IPS DF 4.7 (cell line): ENCODE measurements around the gene TTC34.
"Not testable (repeated sequence)": the region's sequence is repeated elsewhere in the genome, so short reads cannot be mapped to it uniquely, and the experiment has no call there.

ENCODE experiments used
- DNase-seq: peaks from one replicate; pipeline ENCODE4 v3.0.0-alpha.2; 2013; ENCODE audit warnings: low spot score; ENCODE audit errors: extremely low read depth

The TTC34 gene

DNA sequence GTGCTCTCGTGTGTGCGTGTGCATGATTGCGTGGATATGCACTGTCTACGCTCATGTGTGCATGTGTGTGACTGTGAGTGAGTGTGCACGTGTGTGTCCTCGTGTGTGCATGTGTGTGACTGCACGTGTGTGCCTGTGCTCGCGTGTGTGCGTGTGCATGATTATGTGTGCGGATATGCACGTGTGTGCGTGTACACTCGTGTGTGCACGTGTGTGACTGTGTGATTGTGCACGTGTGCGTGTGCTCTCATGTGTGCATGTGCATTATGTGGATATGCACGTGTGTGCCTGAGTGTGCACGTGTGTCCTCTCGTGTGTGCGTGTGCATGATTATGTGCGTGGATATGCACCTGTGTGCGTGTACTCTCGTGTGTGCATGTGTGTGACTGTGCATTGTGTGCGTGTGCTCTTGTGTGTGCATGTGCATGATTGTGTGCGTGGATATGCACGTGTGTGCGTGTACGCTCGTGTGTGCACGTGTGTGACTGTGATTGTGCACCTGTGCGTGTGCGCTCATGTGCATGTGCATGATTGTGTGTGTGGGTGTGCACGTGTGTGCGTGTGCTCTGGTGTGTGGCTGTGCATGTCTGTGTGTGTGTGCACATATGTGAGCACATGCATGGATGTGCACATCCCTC lies 170.9 kb downstream of the TTC34 start:
- no peak for DNase-seq

DNA sequence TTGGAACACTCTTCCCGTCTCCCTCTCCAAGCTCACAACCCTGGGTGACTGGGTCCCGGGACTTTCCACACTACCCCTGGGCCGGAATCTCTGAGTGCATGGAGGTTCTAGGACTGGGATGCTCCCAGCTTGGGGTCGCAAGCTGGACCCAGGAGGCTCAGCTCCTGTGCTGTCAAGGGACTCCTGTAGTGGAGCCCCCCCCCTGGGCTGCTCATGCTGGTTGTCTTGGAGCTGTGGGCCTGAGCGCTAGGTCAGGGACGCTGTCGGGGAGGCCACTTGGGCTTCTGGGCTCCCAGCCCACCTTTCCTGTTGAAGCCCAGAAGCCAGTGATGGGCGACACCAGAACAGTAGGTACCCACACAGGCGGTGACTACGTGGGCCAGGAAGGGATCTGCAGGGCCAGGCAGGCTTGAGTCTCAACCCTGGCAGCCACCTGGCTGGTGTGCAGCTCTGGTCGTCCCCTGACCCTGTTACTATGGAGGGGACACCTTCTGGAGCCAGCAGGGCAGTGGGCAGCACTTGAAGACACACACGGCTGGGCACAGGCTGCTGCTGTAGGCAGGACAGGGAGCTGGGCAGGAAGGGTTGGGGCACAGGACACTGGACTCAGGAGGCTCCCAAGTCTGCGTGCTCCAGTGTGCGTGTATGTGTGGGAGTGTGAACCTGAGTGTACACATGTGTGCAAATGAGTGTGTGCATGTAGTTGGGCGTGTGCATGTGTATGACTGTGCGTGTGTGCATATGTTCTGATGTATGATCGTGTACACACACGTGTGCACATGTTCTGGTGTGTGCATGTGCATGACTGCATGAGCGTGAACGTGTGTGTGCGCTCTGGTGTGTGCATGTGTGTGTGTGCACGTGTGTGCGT lies 171.6 kb downstream of the TTC34 start:
- no peak for DNase-seq

DNA sequence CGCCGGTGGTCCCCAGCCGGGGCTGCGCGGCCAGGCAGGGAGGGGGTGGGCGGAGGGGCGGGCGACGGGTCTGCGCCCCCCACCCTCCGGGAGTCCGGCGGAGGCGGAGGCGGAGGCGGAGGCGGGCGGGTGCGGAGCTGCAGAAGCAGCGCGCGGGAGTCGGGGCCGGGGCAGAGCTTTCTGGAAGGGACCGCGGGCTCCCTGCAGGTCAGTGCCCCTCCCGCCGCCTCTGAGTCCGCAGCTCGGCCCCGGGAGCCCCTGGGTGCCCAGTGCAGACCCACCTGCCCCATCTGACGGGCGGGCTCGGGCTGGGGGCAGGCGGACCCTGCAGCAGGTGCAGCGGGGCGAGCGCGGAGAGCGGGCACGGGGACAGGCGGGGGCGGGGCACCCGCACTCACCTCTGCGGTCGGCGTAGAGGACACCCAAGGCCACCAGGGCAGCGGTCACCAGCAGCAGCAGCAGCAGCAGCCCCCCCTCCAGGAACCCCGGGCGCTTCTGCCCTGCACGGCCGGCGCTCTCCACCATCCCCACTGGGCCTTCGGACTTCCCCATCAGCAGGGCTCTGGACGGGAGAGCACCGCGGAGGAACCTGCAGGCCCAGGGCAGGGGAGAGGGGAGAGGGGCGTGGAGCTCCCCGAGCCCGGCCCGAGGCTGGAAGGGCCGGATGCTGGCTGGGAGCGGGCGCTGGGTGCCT lies 172.4 kb downstream of the TTC34 start:
- DNase-seq: no peak

DNA sequence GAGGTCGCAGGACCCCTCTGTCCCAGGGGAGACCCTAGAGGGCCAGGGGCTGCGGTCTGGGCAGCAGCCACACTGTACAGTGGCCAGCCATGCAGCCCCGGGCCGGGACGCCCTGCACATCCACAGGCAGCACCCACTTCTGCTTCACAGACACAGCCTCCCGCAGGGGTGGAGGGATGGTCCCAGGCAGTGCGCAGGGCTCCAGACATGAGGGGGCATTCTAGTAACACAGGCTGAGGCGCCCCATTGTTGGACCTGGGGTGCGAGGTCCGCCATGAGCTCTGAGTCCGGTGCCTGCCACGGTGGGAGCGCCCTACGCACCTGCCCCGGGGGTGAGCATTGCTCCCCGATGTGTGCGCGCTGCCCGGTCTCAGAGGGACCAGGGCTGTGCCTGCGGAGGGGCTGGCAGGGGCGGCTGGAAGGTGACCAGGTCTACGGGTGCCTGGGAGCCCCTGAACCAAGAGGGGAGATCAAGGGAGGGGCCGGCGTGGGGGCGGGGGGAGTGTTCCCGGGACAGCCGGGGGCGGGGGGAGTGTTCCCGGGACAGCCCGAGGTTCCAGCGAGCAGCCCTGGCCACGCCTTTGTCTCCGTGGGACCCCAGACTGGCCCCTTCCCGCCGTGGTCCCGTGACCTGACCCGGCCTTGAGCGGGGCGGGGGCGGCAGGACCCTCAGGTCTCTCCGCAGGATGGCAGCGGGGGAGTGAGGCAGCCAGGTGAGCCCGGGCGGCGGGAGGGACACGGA lies 173.1 kb downstream of the TTC34 start:
- DNase-seq: no peak

DNA sequence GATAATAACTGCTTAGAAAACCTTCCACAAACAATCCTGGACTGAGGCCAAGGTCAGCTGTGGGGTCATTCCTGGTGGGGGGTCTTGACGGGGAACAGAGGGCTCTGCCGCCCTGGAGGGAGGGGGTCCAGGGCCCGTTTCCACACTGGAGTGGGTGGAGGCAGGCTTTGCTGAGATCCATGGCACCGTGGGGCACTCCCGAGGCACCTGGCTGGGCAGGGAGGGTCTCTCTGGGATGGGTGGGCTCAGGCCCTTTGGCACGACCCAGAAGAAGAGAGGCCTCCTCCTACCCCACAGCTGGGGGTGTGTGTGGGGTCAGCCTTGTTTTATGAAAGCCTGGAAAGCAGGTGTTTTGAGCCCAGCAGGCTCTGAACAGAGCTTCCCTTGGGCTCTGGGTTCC lies 173.7 kb downstream of the TTC34 start:
- DNase-seq: no peak

DNA sequence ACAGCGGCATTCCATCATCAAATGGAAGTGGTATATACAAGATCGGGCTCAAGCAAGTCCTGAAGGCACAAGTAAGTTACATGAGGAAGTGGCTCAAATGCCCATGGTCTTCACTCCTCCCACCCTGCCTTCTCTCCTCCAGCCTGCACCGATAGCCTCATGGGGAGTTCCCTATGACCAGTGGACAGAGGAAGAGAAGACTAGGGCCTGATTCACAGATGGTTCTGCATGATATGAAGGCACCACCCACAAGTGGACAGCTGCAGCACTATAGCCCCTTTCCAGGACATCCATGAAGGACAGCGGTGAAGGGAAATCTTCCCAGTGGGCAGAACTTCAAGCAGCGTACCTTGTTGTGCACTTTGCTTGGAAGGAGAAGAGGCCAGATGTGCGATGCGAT lies 175.7 kb downstream of the TTC34 start:
- DNase-seq: not testable (repeated sequence)

DNA sequence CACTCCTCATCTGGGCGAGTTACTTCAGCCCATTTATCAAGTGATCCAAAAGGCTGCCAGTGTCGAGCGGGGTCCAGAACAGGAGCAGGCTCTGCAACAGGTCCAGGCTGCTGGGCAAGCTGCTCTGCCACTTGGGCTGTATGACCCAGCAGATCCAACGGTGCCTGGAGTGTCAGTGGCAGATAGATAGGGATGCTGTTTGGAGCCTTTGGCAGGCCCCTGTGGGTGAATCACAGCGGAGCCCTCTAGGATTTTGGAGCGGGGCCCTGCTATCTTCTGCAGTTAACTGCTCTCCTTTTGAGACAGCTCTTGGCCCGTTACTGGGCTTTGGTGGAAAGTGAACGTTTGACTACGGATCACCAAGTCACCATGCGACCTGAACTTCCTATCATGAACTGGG lies 176.2 kb downstream of the TTC34 start:
- DNase-seq: no peak

DNA sequence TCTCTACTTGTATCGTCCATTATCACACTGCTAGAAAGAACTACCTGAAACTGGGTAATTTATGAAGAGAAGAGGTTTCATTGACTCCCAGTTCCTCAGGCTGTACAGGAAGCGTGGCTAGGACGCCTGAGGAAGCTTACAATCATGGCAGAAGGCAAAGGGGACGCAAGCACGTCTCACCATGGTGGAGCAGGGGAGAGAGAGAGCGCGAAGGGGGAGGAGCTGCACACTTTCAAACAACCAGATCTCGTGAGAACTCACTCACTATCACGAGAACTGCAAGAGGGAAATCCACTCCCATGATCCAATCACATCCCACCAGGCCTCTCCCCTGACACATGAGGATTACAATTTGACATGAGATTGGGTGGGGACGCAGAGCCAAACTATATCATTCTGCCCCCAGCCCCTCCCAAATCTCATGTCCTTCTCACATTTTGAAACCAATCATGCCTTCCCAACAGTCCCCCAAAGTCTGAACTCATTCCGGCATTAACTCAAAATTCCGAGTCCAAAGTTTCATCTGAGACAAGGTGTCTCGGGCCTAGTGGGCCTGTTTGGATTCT lies 176.7 kb downstream of the TTC34 start:
- DNase-seq: no peak

DNA sequence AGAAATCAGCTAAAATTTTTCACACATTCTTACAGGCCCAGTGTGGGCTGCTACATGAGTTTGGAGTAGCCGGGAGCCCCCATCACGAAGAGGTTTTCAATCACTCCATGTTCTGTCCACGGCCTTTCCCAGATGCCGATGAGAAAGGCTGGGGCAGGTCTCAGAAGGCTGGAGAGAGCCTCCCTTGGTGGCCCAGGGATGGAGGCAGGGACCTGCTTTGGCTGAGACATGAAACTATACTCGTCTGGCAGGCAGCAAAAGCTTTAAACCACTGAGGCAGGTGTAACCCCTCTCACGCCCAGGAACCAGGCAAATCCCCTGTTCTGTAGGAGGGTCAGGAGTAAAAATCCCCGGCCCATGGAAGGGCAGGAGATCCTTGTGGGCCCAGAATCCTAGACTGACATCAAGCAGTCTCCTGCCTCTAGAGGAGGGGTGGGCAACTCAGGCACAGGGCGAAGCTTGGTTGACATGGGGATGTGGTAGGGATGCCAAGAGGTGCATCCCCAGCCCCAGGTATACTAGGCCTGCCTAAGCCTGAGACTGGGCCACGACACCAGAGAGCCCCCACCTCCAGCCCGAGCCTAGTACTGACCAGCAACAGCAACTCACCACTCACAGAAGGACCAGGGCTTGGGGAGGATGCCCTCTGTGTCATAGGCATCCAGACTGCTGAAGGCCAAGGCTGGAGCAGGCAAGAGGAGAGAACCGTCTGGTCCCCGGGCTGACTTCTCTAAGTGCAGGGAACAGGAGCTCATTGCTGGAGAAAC lies 177.7 kb downstream of the TTC34 start:
- DNase-seq: no peak

DNA sequence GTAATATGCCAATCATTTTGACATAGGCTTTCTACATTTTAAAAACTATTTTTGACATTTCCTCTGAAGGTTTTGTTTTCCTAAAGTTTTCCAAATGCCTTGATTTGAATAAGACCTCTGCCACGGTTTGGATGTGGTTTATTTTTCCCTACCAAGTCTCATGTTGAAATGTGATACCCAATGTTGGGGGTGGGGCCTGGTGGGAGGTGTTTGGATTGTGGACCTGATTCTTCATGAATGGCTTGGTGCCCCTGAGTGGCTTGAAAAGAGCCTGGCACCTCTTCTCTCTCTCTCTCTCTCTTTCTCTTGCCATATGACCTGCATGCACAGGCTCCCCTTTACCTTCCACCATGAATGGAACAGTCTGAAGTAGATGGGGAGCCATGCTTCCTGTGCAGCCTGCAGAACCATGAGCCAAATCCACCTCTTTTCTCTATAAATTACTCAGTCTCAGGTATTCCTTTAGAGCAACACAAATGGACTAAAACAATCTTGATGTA lies 183.5 kb downstream of the TTC34 start:
- no peak for DNase-seq

DNA sequence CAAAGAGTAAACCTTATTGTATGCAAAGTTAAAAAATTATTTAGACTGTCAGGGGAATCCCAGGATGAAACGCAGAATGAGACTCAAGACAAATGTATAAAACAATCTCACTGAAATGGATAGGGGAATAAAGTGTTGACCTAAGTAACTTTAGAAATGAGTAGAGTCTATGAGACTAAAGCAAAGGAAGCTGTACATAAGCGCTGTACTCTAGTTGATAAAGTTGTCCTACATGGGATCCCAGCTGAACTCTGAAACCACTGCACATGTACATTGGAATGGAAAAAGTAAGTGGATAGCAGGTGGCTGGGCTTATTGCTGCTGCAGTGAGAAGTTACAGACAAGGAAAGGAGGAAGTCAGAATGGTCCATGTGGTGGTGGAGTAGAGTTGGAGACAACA lies 187.3 kb downstream of the TTC34 start:
- no peak for DNase-seq

DNA sequence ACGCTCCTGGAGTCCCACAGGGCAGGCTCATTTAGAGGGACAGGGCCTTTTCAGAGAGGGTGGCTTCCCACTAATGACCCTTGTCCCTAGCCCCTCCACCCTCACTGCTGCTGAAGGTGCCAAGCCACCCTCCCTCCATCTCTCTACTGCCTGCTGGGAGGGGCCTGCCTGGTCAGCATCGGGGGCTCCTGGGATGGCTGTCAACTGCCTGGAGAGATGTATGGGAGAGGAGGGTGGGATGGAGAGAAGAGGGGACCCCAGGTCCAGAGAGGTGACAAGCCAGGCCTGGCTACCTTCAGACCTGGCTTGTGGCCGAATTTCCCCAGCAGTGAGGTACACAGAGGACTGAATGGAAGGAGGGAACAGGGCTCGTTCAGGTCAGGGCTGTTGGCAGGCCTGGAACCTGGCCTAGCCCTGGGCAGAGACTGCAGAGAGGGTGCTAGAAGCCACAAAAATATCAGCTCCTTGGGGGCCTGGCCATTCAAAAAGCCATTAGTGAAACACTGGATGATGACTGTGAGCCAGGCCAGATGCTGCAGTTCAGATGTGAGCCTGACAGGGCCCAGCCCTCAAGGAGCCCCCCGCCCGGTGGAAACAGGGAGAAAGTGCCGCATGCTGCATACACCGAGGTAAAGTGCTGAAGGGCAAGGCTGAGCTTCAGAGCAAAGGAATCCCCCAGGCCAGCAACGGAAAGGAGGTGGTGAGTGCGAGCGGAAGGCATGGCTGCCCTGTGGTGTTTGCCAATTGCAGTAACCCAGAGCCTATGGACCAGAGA lies 188.7 kb downstream of the TTC34 start:
- no peak for DNase-seq

DNA sequence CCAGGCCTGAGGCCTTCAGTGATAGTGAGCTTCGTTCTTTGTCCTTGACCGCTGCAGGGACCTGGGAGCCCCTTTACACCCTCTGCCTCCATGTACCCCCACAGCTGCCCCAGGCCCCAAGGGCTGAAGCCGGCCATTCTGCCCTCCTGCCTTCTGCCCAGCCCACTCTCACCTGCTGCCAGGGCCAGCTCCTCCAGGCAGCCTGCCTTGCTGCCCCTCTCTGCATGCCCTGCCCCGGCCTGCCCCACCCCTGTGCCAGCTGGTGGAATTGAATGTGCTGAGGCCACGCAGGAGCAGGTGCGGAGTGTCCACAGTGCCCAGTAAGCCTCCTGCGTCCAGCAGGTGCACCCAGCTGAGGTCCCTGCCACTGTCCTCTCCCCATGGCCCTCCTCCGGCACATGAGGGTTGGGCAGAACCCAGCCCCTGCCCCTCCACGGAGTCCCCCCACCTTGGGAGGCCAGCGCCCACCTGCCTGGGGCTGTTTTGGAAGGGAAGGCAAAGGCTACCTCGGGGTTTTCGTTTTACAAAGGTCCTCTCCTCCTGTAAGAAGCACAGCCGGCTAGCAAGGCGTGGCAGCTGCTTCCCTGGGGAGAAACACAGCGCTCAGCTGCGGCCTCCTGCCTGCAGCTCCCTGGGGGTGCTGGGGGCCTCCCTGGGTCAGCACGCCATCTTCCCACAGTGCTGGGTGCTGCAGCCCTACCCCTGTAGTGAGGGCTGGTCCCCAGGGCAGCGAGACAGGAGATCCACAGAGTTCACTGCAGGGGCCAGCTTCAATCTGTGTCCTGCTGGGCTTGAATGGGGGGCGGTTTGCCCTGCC lies 189.7 kb downstream of the TTC34 start:
- no peak for DNase-seq

DNA sequence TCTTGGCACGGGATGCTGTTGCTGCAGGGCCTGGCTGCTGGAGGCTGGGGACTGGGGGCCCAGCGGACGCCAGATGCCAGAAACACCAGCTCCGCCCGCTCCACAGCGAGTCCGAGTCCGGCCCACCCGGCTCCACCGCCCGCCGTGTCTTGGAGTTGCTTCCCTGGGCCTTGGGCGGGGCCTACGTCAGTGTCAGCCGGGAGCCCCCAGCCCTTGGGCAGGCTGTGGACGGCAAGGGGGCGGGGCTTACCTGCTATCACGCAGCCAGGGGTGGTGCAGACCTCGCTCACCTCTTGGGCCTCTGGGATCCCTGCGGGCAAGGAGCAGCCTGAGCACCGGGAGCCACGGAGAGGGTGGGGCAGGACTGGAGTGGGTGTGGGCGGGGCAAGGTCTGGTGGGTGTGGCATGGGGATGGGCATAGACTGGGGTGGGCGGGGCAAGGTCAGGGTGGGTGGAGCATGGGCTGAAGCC lies 190.4 kb downstream of the TTC34 start:
- no peak for DNase-seq

DNA sequence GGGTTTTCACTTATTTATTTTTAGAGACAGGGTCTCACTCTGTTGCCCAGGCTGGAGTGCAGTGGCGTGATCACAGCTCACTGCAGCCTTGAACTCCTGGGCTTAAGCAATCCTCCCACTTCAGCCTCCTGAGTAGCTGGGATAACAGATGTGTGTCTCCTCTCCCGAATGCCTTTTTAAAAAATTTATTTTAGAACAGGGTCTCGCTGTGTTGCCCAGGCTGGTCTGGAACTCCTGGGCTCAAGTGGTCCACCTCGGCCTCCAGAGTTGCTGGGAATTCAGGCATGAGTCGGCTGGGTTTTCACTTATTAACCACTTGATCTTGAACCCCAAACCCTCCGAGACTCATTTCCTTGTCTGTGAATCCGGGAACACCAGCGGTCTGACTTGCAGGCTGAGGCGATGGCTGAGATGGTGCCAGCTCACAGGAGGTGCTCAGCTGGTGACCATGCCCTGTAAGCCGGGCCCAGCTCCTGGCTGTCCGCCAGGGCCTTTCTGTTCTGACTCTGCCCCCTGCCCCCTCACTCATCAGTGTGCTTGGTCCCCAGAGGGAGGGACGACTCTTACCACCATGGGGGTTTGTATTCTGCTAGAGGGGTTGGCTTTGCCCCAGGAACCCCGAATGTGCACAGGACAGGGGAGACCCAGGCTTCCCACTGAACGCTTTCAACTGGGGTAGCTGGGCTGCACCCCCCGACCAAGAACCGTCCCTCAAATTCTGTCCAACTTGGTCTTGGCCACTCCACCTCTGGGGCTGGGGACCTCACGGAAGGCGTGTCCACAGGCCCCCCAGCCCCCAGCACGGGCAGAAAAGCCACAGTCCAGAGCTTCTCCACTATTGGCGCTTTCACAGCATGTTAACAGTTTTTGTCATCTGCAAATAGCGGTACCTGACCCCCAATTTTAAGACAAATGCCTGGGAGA lies 191.2 kb downstream of the TTC34 start:
- no peak for DNase-seq

DNA sequence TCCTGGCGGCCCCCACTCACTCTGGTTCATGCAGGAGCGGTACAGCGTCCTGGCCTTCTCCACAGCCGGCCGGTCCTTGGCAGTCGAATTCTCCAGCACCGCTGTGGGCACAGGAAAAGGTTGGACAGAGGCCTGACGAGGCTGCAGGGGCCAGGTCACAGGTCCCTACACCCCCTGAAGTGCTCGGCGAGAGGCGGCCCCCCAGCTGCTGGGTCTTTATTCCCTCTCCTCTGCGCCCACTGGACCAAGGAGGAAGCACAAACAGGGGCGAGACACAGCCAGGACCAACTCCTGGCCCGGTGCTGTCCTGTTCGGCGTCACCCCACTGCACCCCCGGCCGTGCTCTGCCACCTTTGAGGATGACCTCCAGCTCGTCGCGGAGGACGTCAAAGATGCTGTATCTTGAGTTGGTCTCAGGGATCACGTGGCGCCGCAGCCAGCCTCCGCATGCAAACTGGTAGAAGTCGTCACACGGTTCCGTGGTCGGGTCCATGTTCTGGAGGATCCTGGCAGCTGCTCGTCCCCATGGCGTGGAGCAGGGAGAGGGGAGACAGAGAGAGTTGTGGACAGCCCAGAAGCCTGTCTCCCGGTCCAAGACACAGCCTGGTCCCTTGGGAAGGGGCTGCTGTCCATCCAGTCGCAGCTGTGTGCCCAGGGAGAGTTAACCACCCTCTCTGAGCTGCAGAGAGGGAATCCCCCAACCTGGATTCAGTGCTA lies 192.0 kb downstream of the TTC34 start:
- no peak for DNase-seq

DNA sequence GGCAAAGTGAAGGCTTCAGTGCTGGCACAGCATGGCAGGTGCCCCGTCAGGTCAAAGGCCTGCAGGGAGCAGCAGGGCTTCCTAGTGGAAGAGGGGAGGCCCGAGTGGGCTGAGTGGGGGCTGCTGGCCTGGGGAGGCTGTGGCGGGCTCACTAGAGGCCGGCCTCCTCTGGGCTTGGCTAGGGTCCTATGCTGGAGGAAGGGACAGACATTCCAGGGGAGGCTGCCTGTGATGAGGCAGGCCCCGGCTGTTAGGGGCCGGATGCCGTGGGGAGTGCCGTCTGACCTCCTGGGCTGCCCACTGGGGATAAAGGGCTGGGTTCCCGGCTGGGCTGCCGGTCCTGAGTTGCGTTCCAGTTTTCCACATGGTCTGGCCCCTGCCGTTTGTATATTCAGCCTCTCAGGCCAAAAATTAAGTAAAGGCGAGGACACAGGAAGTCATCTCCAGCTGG lies 193.8 kb downstream of the TTC34 start:
- no peak for DNase-seq
